ENCODE data around the gene ENAH.

ENAH gene

GRCh38 chr1:225554216-225554812 is 98.6 kb downstream of the ENAH start:
- peak in 1 of 2 experiments; percentile 50 for DNase-seq

DNA sequence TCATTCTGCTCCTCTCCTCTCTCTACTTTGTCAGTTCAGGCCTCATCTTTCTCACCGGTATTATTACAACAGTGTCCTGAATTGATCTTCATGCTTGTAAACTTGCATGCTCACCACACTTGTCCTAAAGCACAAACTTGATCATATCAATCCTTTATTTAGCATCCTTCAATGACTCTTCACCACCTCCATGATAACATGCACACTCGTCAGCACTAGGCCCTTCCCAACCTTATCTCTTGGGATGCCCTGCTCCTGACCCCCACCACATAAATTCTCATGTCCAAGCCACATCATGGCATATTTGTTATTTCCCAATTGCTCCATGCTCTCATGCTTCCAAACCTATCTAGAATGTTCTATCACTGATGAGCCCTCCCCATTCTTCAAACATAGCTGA is 103.1 kb downstream of the ENAH start:
- no peak for DNase-seq

GRCh38 chr1:225548140-225548857 is 104.6 kb downstream of the ENAH start:
- no peak for DNase-seq

GRCh38 chr1:225545649-225546048 is 107.3 kb downstream of the ENAH start:
- no peak for DNase-seq

DNA sequence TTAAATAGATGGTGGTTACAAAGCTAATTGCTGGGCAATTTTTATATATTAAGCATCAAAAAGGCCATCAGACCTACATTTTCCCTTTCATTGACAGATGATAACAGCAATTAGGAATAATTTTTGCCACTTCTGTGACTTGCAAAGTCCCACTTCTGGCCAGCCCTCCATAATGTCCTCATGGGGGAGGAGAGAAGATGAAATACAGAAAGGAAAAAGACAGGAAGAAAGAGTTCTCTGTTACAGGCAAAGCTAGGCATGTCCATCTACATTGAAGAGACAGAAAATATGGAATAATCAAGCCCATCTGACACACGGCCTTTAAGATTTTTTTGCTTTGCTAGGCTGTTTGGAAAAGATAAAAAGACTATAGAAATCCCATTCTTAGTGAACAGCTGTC is 108.0 kb downstream of the ENAH start:
- no peak for DNase-seq

GRCh38 chr1:225544263-225544662 is 108.7 kb downstream of the ENAH start:
- DNase-seq = no peak

GRCh38 chr1:225543350-225543749 is 109.6 kb downstream of the ENAH start:
- DNase-seq = no peak

DNA sequence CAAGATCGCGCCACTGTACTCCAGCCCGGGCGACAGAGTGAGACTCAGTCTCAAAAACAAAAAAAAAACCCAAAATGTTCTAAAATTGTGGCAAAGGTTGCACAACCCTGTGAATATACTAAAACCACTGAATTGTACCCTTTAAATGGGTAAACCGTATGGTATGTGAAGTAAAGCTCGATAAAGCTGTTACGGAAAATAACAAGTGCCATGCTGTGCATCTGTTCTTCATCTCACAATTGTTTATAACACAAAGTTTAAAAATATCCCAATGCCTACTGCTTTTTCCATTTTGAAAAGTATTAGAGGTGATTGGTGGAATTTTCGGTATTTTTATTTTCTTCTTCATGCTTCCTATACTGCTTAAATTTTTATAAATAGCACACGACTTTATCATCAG is 111.5 kb downstream of the ENAH start:
- no peak for DNase-seq

DNA sequence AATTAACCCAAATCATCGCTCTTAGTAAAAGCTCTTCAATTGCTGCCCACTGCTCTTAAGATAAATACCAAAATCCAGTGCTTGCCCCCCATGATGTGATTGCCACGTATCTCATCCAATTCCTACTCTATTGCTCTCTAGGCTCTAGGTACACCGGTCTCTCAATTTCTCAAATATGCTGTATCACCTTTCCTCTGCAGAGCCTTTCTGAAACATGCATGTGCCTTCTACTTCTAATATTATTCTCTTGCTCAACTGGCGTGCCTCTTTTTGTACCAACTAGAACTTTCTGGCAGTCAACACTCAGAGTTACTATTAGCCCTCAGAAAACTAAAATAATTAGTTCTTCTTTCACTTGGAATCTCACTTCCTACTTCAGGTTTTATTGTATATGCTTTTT is 113.3 kb downstream of the ENAH start:
- DNase-seq = no peak

DNA sequence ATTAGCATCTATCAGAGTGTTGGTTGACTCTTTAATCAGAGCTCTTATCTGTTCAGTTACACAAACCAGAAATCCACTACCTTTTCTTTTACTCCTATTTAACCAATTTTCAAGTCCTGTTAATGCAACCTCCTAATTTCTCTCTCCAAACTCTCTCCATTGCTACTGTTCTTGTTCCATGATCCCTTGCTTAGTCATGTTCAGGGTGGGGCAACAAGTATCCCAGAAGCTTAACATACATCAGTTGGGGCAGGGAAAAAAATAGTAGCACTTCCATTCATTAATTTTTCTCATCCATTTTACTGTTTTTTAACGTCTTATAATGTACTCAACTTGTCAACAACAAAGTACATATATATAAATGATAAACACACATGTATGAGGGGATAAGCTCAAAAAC is 113.9 kb downstream of the ENAH start:
- DNase-seq = no peak

GRCh38 chr1:225537554-225538251 is 115.2 kb downstream of the ENAH start:
- no peak for DNase-seq

- DNase-seq = no peak
Observed at GRCh38 chr1:225535280-225535679, 117.6 kb downstream of the ENAH start.

DNA sequence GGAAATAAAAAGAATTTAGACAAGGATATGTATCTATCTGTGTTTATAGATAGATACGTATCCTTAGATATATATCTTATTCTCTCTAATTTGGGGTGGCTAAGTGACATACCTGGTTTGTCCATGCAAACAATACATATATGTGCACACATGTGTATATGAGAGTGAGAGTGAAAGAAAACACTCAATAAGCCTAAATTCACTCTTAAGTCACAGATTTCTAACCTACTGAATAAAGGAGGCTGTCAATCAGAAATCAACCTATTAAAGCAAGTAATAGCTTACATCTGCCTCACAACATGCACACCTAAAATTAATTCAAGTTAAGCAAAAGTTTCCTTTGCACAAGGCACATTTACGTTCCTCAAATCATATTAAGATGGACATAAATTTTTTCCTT is 118.2 kb downstream of the ENAH start:
- DNase-seq = no peak

DNA sequence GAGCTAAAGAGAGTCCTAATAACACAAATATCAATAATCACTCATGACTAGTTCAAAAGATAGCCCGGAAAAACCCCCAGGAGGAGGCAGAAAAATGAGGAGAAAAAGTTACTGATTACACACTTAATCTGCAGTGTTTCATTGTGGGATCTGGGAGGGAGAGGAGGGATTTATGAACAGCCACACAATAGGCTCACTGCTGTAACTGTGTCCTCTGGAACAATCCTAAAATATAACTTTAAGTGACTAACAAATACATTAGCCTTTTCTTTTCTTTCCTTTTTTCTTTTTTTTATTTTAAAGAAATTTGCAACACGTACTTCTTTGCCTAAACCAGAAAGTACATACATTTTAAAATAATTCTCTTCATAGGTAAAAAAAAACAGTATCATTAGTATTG is 118.8 kb downstream of the ENAH start:
- no peak for DNase-seq

GRCh38 chr1:225533238-225533637 is 119.7 kb downstream of the ENAH start:
- DNase-seq = no peak

- DNase-seq = no peak
Observed at GRCh38 chr1:225532240-225532944, 120.5 kb downstream of the ENAH start.

GRCh38 chr1:225529726-225530125 is 123.2 kb downstream of the ENAH start:
- no peak for DNase-seq

- no peak for DNase-seq
Observed at GRCh38 chr1:225527575-225527974, 125.3 kb downstream of the ENAH start.

DNA sequence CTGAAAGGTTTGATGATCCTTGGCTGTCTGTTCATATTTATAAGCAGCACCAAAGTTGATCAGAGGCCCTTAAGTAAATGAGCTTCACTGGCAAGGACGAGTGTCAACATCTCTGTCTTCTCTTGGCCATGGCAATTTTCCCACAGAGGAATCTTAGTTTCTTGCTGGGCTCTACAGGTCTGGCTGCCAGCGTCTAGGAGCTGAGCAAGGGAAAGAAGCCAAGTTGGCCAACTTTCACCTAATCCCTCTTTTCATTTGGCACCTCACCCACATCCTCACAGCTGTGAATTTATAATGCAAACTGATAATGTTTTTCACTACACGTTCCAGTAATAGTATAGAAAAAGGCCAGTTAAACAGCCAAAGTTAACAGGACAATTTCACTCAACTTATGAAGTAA is 126.0 kb downstream of the ENAH start:
- DNase-seq = no peak

DNA sequence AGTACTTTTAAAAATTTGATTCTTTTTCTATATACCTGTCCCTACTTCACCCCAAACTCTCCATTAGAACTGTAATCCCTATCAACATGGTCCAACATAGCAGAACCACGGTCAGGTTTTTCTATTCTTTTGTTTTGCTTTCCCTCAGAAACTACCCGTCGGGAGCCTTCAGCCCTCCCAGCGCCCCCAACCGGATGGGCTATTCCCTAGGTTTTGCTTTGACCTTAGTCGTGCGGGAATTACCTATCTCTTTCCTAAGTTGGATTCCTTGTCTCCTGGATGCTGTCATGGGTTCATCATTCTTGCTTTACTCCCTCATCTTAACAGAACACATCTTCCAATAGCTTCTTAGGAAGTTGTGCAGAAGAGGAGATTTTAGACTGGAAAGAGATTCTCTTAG is 127.5 kb downstream of the ENAH start:
- no peak for DNase-seq

GRCh38 chr1:225524570-225524969 is 128.4 kb downstream of the ENAH start:
- DNase-seq = no peak

GRCh38 chr1:225523263-225523950 is 129.5 kb downstream of the ENAH start:
- DNase-seq = no peak
